Nephron progenitor cell (in vitro differentiated cells): ENCODE data around the gene SPSB3.

Experiments
- DNase-seq: peaks from one replicate; pipeline ENCODE4 v3.0.0; 2021
- H3K27ac Mint-ChIP-seq: 2 replicates; pipeline ENCODE4 v1.8.0; 2021; ENCODE audit warnings: mild to moderate bottlenecking, moderate library complexity, mixed read lengths
- H3K27me3 Mint-ChIP-seq: 2 replicates; pipeline ENCODE4 v1.8.0; 2021; ENCODE audit warnings: mild to moderate bottlenecking, low read depth, mixed read lengths; ENCODE audit not compliant: poor library complexity
- H3K36me3 Mint-ChIP-seq: 2 replicates; pipeline ENCODE4 v1.8.0; 2021; ENCODE audit warnings: low read depth, mixed read lengths
- H3K4me1 Mint-ChIP-seq: 2 replicates; pipeline ENCODE4 v1.8.0; 2021; ENCODE audit warnings: mixed read lengths
- H3K4me3 Mint-ChIP-seq: 2 replicates; pipeline ENCODE4 v1.8.0; 2021; ENCODE audit warnings: mild to moderate bottlenecking, moderate library complexity, mixed read lengths
- H3K9me3 Mint-ChIP-seq: 2 replicates; pipeline ENCODE4 v1.8.0; 2021; ENCODE audit warnings: mild to moderate bottlenecking, moderate library complexity, mixed read lengths
- TF ChIP-seq, protein P1 (sequence below): fragments of 200-600 bp; sonication (generic); IDR thresholded peaks from 2 replicates; pipeline ENCODE4 v1.5.0; 2021; ENCODE audit warnings: antibody characterized with exemption

Gene SPSB3

DNA sequence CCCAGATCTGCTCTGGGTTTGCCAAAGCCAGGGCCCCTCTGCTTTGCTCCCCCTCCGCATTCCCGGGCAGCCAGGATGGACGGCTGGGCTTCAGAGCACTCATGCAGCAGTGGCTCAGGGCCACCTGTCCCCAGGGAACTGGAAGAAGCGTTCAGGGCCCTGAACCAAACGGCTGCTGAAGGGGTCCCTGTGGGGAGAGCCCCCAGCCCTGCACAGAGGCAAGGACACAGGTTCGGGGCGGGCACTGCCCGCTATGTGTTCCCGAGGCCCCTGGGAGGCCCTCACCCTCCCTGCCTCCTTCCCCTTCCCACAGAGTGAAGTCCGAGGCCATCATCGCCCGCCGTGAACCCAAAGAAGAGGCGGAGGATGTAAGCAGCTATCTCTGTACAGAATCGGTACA, 21.5 kb downstream of the SPSB3 start:
- H3K9me3 Mint-ChIP-seq: no peaks in the 10 kb centered on the region
- peaks cover 6% of the 10 kb centered on the region for H3K4me1 Mint-ChIP-seq
- no peak overlapping the region for H3K27ac Mint-ChIP-seq
- H3K36me3 Mint-ChIP-seq: peaks cover 7% of the 10 kb centered on the region
- DNase-seq: no peak
- no peak overlapping the region for H3K4me3 Mint-ChIP-seq
- H3K27me3 Mint-ChIP-seq: peaks cover 4% of the 10 kb centered on the region
- TF ChIP-seq, protein P1, sequence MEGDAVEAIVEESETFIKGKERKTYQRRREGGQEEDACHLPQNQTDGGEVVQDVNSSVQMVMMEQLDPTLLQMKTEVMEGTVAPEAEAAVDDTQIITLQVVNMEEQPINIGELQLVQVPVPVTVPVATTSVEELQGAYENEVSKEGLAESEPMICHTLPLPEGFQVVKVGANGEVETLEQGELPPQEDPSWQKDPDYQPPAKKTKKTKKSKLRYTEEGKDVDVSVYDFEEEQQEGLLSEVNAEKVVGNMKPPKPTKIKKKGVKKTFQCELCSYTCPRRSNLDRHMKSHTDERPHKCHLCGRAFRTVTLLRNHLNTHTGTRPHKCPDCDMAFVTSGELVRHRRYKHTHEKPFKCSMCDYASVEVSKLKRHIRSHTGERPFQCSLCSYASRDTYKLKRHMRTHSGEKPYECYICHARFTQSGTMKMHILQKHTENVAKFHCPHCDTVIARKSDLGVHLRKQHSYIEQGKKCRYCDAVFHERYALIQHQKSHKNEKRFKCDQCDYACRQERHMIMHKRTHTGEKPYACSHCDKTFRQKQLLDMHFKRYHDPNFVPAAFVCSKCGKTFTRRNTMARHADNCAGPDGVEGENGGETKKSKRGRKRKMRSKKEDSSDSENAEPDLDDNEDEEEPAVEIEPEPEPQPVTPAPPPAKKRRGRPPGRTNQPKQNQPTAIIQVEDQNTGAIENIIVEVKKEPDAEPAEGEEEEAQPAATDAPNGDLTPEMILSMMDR: no peak

DNA sequence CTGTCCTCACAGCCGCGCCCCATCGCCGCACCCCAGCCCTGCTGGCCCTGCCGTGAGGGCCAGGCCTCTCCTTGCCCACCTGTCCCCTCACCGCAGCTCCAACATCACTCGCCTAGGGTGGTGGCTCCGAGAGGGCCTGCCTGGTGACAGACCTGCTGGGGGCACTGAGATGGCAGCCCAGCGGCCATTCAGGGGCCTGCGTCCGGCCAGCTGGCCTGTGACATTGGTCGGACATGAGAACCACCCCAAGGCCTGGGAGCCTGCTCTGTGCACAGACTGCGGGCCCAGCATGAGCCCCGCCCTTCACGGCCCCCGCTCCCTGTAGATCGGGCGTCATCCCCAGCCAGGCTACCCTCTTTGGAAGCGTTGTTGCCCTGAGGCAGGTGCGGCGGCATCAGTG, 22.9 kb downstream of the SPSB3 start:
- Mint-ChIP-seq H3K27ac (no peak overlapping the region), H3K27me3 (peaks cover 4% of the 10 kb centered on the region), H3K4me1 (peaks cover 6% of the 10 kb centered on the region), H3K36me3 (peaks cover 17% of the 10 kb centered on the region), H3K9me3 (no peaks in the 10 kb centered on the region), H3K4me3 (no peak overlapping the region)
- no peak for DNase-seq
- TF ChIP-seq, protein P1: no peak

DNA sequence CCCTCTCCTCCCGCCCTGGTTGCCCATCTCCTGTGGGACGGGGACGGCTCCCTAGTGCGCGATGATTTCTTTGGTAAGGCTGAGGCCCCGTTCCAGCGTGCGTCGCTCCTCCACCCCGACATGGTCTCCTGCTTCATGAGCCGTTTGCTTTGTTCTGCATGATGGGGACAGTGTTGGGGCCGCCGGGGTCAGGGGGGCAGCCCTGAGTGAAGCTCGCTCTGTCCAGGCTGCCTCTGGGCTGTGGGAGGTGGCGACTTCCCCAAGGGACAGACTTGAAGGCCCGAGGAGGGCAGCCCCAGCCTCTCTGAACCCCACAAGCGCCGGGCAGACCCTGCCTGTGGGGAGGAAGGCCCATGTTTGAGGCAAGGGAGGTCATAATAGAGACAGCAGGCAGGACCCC, 23.4 kb downstream of the SPSB3 start:
- no peak for DNase-seq
- Mint-ChIP-seq H3K9me3 (no peaks in the 10 kb centered on the region), H3K4me3 (no peak overlapping the region), H3K27me3 (peaks cover 4% of the 10 kb centered on the region), H3K36me3 (peaks cover 17% of the 10 kb centered on the region), H3K4me1 (peaks cover 6% of the 10 kb centered on the region), H3K27ac (peak overlapping the region; percentile 94)
- TF ChIP-seq, protein P1: no peak

DNA sequence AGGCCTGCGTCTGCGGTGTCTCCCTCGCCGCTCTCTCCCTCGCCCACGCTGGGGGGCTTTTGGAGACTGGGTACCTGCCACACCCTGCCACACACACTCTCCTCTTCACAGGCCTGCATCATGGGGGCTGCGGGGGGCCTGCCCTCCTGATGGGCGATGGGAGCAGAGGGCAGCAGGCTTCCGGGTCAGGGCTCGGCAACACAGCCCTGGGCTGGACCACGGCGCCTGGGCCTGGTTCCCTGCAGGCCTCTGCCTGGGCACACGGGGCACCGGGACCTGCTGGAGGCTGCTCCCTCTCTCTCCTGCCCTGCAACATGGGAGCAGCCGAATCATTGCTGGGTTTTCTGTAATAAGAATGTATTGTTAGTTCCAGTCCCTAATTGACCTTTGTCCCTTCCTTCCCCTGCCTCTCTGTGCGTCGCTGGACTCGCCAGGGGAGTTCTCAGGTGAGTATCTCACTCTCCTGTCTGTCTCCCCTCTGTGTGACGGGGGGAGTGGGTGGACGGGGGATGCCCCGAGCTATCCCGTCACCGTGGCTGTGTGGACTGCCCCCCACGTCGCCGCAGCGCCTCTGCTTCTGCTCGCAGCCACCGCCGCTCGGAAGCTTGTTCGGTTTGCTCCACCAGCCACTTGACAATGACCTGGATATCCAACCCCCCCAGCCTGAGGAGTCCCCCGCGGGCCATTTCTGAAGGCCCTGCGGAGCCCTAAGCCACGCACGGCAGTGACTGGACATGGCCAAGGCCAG, 24.5 kb downstream of the SPSB3 start:
- TF ChIP-seq, protein P1: no peak
- peaks cover 4% of the 10 kb centered on the region for H3K27me3 Mint-ChIP-seq
- no peak overlapping the region for H3K4me3 Mint-ChIP-seq
- H3K36me3 Mint-ChIP-seq: peaks cover 19% of the 10 kb centered on the region
- H3K4me1 Mint-ChIP-seq: peaks cover 6% of the 10 kb centered on the region
- DNase-seq: no peak
- no peak overlapping the region for H3K27ac Mint-ChIP-seq
- no peaks in the 10 kb centered on the region for H3K9me3 Mint-ChIP-seq

DNA sequence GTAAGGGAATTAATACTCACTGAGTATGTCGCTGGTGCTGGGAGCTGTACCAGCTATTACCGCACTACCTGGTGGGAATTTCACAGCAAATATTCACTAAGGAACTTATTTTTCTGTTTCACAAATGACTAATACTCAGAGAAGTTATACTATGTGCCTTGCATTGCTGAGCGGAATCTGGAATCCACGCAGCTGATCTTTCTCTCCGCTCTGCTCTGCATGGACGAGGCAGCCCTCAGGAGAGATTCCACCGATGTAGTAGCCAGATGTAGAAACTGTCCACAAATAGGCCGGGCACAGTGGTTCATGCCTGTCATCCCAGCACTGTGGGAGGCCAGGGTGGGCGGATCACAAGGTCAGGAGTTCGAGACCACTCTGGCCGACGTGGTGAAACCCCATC, 28.2 kb downstream of the SPSB3 start:
- Mint-ChIP-seq H3K27me3 (no peaks in the 10 kb centered on the region), H3K36me3 (peaks cover 20% of the 10 kb centered on the region), H3K4me3 (no peak overlapping the region), H3K9me3 (no peaks in the 10 kb centered on the region), H3K27ac (no peak overlapping the region), H3K4me1 (no peaks in the 10 kb centered on the region)
- TF ChIP-seq, protein P1: no peak
- no peak for DNase-seq

DNA sequence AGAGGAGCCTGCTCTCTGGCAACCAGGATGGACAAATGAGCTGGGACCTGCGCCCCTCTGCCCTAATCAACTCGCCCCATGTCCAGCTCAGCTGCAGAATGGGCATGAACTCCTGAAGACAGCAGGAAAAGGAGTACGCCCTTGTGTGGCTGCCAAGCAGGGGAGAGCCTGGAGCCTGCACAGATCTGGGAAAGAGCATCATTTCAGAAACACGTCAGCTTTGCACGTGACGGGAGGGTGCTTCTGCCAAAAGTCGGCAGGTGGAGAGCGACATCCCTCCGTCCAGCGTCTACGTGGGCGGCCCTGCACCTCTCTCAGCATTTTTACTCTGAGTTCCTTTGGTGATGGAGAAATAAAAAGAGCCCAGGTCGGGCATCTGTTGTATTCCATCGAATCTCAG, 29.5 kb downstream of the SPSB3 start:
- peaks cover 25% of the 10 kb centered on the region for H3K36me3 Mint-ChIP-seq
- H3K9me3 Mint-ChIP-seq: no peaks in the 10 kb centered on the region
- TF ChIP-seq, protein P1: no peak
- no peaks in the 10 kb centered on the region for H3K4me1 Mint-ChIP-seq
- no peaks in the 10 kb centered on the region for H3K27me3 Mint-ChIP-seq
- no peak for DNase-seq
- no peak overlapping the region for H3K27ac Mint-ChIP-seq
- H3K4me3 Mint-ChIP-seq: no peak overlapping the region
